Type B pancreatic cell (in vitro differentiated cells): ENCODE data around the gene SPRY4. TPM values are rescaled to one million over a fixed set of nuclear protein-coding genes. Genes with fewer than 3 reads are reported as not detected.
A peak's percentile ranks its signal among the peaks of the same experiment; 100 is the strongest.

Experiments
- DNase-seq: peaks from one replicate; pipeline ENCODE4 v3.0.0; 2021; ENCODE audit warnings: mixed read lengths; ENCODE audit not compliant: unreplicated experiment; ENCODE audit errors: extremely low spot score
- H3K27ac Mint-ChIP-seq: 2 replicates; pipeline ENCODE4 v1.8.0; 2021; ENCODE audit warnings: mild to moderate bottlenecking, mixed read lengths
- H3K27me3 Mint-ChIP-seq: 2 replicates; pipeline ENCODE4 v1.8.0; 2021; ENCODE audit warnings: mixed read lengths
- H3K36me3 Mint-ChIP-seq: 2 replicates; pipeline ENCODE4 v1.8.0; 2021; ENCODE audit warnings: mixed read lengths
- H3K4me1 Mint-ChIP-seq: one replicate; pipeline ENCODE4 v1.8.0; 2021; ENCODE audit warnings: mixed read lengths; ENCODE audit not compliant: unreplicated experiment
- H3K4me3 Mint-ChIP-seq: 2 replicates; pipeline ENCODE4 v1.8.0; 2021; ENCODE audit warnings: mild to moderate bottlenecking, mixed read lengths
- H3K9me3 Mint-ChIP-seq: 2 replicates; pipeline ENCODE4 v1.8.0; 2021; ENCODE audit warnings: mixed read lengths
- total RNA-seq: library from RNA; stranded (reverse); gene quantifications from 2 replicates; pipeline ENCODE4 v1.2.1, GENCODE V29; 2021; ENCODE audit warnings: low replicate concordance
- TF ChIP-seq, protein P1 (sequence below): fragments of 200-600 bp; sonication (generic); conservative IDR thresholded peaks from 2 replicates; pipeline ENCODE4 v1.5.0; 2021; ENCODE audit warnings: antibody characterized with exemption, mild to moderate bottlenecking

The SPRY4 gene
- total RNA-seq, 1 donor from 2014 or later = 20.7 TPM

DNA sequence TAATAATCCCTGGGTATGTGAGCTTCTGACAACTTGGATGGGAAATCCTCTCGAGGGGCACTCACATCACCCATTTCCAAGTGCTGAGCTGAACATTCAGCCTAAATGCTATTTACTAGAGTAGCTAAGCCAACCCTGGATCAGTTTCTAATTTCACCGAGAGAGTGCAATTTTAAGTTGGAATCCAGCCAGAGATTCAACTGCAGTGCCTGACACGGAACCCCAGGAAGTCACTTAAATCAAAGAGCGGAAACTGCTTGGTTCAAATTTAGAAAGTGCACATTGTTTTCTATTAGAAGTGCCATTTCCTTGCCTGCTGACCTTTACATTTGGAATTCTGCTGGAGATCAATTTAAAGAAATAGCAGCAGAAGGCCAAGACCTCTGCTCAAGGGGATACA is 8.8 kb downstream of the SPRY4 start:
- H3K36me3 Mint-ChIP-seq = peaks cover 13% of the 10 kb centered on the region
- TF ChIP-seq, protein P1, sequence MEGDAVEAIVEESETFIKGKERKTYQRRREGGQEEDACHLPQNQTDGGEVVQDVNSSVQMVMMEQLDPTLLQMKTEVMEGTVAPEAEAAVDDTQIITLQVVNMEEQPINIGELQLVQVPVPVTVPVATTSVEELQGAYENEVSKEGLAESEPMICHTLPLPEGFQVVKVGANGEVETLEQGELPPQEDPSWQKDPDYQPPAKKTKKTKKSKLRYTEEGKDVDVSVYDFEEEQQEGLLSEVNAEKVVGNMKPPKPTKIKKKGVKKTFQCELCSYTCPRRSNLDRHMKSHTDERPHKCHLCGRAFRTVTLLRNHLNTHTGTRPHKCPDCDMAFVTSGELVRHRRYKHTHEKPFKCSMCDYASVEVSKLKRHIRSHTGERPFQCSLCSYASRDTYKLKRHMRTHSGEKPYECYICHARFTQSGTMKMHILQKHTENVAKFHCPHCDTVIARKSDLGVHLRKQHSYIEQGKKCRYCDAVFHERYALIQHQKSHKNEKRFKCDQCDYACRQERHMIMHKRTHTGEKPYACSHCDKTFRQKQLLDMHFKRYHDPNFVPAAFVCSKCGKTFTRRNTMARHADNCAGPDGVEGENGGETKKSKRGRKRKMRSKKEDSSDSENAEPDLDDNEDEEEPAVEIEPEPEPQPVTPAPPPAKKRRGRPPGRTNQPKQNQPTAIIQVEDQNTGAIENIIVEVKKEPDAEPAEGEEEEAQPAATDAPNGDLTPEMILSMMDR = no peak
- peak overlapping the region; percentile 68 for H3K4me3 Mint-ChIP-seq
- H3K9me3 Mint-ChIP-seq = no peaks in the 10 kb centered on the region
- peaks cover 66% of the 10 kb centered on the region for H3K4me1 Mint-ChIP-seq
- no peak for DNase-seq
- peak overlapping the region; percentile 32 for H3K27ac Mint-ChIP-seq
- no peaks in the 10 kb centered on the region for H3K27me3 Mint-ChIP-seq

DNA sequence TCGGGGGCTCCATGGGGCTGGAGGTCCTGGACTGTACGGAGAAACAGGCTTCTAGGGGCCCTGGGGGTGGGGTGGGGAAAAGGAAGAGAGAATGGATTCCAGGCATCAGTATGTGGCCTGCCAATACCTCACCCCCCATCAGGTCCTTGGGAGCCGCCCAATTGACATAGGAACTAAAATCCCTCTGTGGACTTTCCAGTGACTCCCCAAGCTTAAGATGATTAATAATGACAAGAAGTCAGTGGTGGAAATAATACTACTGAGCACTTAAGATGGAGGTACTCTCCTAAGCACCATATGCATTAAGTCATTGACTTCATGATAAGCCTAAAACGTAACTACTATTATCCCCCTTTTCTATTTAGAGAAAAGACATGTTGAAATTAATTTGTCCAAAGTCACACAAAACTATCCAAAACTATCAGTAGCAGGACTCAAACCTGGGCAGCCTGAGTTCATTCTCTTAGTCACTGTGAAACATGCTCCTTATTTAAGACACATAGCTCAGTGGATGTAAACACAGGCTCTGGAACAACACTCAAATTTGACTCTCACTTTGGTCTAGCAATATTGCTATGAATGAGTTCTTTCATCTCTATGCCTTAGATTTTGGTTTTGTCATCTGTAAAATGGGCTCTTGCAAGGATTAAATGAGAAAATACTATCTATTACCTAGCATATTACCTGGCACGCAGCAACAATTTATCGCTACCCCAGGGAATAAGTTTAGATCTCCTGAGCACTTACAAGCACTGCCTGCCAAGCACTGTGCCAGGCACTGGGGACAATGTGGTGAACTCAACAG is 9.5 kb downstream of the SPRY4 start:
- H3K27ac Mint-ChIP-seq = no peak overlapping the region
- peaks cover 66% of the 10 kb centered on the region for H3K4me1 Mint-ChIP-seq
- H3K9me3 Mint-ChIP-seq = no peaks in the 10 kb centered on the region
- DNase-seq = no peak
- no peak overlapping the region for H3K4me3 Mint-ChIP-seq
- peaks cover 17% of the 10 kb centered on the region for H3K36me3 Mint-ChIP-seq
- TF ChIP-seq, protein P1 = no peak
- H3K27me3 Mint-ChIP-seq = no peaks in the 10 kb centered on the region

DNA sequence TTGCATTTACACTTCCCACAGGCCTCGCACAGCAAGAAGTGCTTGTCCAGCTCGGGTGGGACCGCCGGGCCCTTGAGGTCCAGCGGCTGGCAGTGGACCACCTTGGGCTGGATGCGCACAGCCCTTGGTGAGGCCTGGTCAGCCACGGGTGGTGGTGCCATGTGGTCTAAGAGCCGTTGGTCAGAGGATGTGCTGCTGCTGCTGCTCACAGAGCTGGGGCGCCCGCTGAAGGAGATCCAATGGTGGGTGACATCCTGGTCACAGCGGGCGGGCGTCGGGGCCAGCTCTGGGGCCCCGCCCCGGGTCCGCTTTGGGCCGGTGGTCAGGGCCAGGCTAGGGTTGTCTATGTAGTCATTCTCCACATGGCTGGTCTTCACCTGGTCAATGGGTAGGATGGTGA is 10.2 kb downstream of the SPRY4 start:
- Mint-ChIP-seq H3K27ac (no peak overlapping the region), H3K36me3 (peaks cover 19% of the 10 kb centered on the region), H3K27me3 (no peaks in the 10 kb centered on the region), H3K4me1 (peaks cover 64% of the 10 kb centered on the region), H3K9me3 (no peaks in the 10 kb centered on the region), H3K4me3 (no peak overlapping the region)
- TF ChIP-seq, protein P1 = no peak
- no peak for DNase-seq

DNA sequence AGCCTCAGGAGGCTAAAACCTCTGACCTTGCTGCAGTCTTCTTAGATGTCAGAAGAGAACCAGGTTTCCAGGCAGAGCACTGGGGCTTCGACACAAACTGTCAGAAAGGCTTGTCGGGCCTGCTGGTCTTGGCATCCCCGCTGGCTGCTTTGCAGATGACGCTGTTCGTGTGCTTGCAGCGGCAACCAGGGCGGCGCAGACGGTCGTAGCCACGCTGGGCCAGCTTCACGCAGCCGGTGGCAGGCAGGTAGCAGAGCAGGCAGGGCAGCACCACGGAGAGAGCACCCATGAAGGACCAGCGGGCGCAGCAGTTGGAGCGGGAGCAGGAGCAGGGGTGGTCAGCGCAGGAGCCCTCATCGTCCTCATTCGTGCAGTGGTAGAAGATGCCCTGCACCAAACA is 10.7 kb downstream of the SPRY4 start:
- Mint-ChIP-seq H3K4me1 (peaks cover 59% of the 10 kb centered on the region), H3K27me3 (no peaks in the 10 kb centered on the region), H3K36me3 (peaks cover 18% of the 10 kb centered on the region), H3K4me3 (no peak overlapping the region), H3K9me3 (no peaks in the 10 kb centered on the region), H3K27ac (no peak overlapping the region)
- TF ChIP-seq, protein P1 = no peak
- DNase-seq = no peak

DNA sequence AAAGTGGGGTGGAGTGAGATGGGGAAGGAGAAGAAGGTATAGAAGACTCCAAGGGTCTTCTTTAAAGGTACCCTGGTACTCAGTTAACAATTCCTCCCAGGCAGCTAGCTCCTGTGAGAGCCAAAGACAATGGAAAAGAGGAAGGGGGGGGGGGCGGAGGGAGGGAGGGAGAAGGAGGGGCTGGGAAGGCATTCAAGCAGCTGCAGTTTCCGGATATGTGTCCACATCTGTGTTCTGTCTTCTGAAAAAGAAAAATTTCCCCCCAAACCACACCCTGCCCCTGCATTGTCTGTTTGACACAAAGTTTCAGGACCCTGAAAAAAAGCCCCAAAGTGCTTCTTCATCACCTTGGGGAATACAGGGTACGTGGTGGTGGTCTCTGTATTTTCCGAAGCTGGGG is 11.1 kb downstream of the SPRY4 start:
- Mint-ChIP-seq H3K4me1 (peaks cover 55% of the 10 kb centered on the region), H3K36me3 (peaks cover 16% of the 10 kb centered on the region), H3K27me3 (no peaks in the 10 kb centered on the region), H3K9me3 (no peaks in the 10 kb centered on the region), H3K27ac (no peak overlapping the region), H3K4me3 (no peak overlapping the region)
- TF ChIP-seq, protein P1 = no peak
- DNase-seq = no peak
